ENCODE data around the gene RAPGEF2.

- TF ChIP-seq CTCF (tag by site-specific recombination; IDR thresholded peaks at IDR 0.05) (no peak), ZNF654 (tag by site-specific recombination; IDR thresholded peaks at IDR 0.05; ENCODE audit: low read depth) (no peak), YY1 (tag by site-specific recombination; IDR thresholded peaks at IDR 0.05) (no peak), ZNF530 (tag by site-specific recombination; IDR thresholded peaks at IDR 0.05; ENCODE audit: low read depth) (no peak), ZNF416 (tag by site-specific recombination; IDR thresholded peaks at IDR 0.05) (no peak), ZNF133 (tag by site-specific recombination; IDR thresholded peaks at IDR 0.05) (no peak), ZNF558 (tag by site-specific recombination; IDR thresholded peaks at IDR 0.05) (no peak), KLF1 (tag by site-specific recombination; IDR thresholded peaks at IDR 0.05) (no peak), ZSCAN18 (tag by site-specific recombination; IDR thresholded peaks at IDR 0.05) (no peak), ZNF571 (tag by site-specific recombination; IDR thresholded peaks at IDR 0.05) (no peak), ZNF175 (tag by site-specific recombination; IDR thresholded peaks at IDR 0.05) (no peak), REST (tag by site-specific recombination; IDR thresholded peaks at IDR 0.05) (no peak)
Measured at GRCh38 chr4:159305129-159305528, 202.2 kb downstream of the RAPGEF2 start.

Data from HEK293 (cell line).